ENCODE measurements around the gene NRXN3.
A peak's percentile ranks its signal among the peaks of the same experiment; 100 is the strongest.

Gene NRXN3

GRCh38 chr14:79663453-79663852 is 1493.3 kb downstream of the NRXN3 start:
- no peak for DNase-seq

- DNase-seq = no peak
Measured at GRCh38 chr14:79665556-79665955, 1495.4 kb downstream of the NRXN3 start.

- DNase-seq = peak; percentile 80 to 88
Measured at GRCh38 chr14:79668951-79669350, 1498.8 kb downstream of the NRXN3 start.

- DNase-seq = no peak
Measured at GRCh38 chr14:79670811-79671210, 1500.6 kb downstream of the NRXN3 start.

- no peak for DNase-seq
Measured at GRCh38 chr14:79680087-79680486, 1509.9 kb downstream of the NRXN3 start.

- peak in 1 of 2 experiments; percentile 18 for DNase-seq
Measured at GRCh38 chr14:79686196-79686595, 1516.0 kb downstream of the NRXN3 start.

GRCh38 chr14:79690960-79691359 is 1520.8 kb downstream of the NRXN3 start:
- no peak for DNase-seq

- no peak for DNase-seq
Measured at GRCh38 chr14:79693935-79694334, 1523.8 kb downstream of the NRXN3 start.

GRCh38 chr14:79695307-79695706 is 1525.1 kb downstream of the NRXN3 start:
- DNase-seq = no peak

- DNase-seq = no peak
Measured at GRCh38 chr14:79698298-79698711, 1528.1 kb downstream of the NRXN3 start.

GRCh38 chr14:79699206-79699605 is 1529.0 kb downstream of the NRXN3 start:
- DNase-seq = no peak

GRCh38 chr14:79701371-79701770 is 1531.2 kb downstream of the NRXN3 start:
- peak; percentile 55 to 90 for DNase-seq

- DNase-seq = no peak
Measured at GRCh38 chr14:79702197-79702596, 1532.0 kb downstream of the NRXN3 start.

GRCh38 chr14:79703209-79703608 is 1533.0 kb downstream of the NRXN3 start:
- no peak for DNase-seq

GRCh38 chr14:79704041-79704807 is 1534.1 kb downstream of the NRXN3 start:
- DNase-seq = peak; percentile 54 to 61

GRCh38 chr14:79705126-79705894 is 1535.1 kb downstream of the NRXN3 start:
- DNase-seq = peak in 1 of 2 experiments; percentile 41

GRCh38 chr14:79706382-79706781 is 1536.2 kb downstream of the NRXN3 start:
- no peak for DNase-seq

GRCh38 chr14:79708426-79709388 is 1538.5 kb downstream of the NRXN3 start:
- DNase-seq = no peak

- DNase-seq = no peak
Measured at GRCh38 chr14:79709573-79709972, 1539.4 kb downstream of the NRXN3 start.

- DNase-seq = no peak
Measured at GRCh38 chr14:79712302-79712950, 1542.3 kb downstream of the NRXN3 start.

GRCh38 chr14:79721399-79722084 is 1551.4 kb downstream of the NRXN3 start:
- DNase-seq = no peak

Data from NCI-H446 (cell line).